Parathyroid adenoma (tissue), 2 donors: ENCODE results near the gene TYK2.
"Not testable (repeated sequence)": the region's sequence is repeated elsewhere in the genome, so short reads cannot be mapped to it uniquely, and the experiment has no call there.

Source experiments
- H2AFZ ChIP-seq: fragments of 300-600 bp; sonication (generic); one replicate; pipeline ENCODE4 v1.7.0; 2017; ENCODE audit warnings: antibody characterized with exemption, mild to moderate bottlenecking
- H3K27ac ChIP-seq: fragments of 300-600 bp; sonication (generic); one replicate; pipeline ENCODE4 v1.7.0; 2017
- H3K27me3 ChIP-seq: fragments of 300-600 bp; sonication (generic); one replicate; pipeline ENCODE4 v1.7.0; 2017; ENCODE audit warnings: low read length; ENCODE audit not compliant: control insufficient read depth, insufficient read depth
- H3K36me3 ChIP-seq: fragments of 300-600 bp; sonication (generic); one replicate; pipeline ENCODE4 v1.7.0; 2017; ENCODE audit warnings: low read length; ENCODE audit not compliant: control insufficient read depth, insufficient read depth
- H3K4me1 ChIP-seq: fragments of 300-600 bp; sonication (generic); one replicate; pipeline ENCODE4 v1.7.0; 2017; ENCODE audit warnings: control low read depth
- H3K4me2 ChIP-seq: fragments of 300-600 bp; sonication (generic); one replicate; pipeline ENCODE4 v1.7.0; 2017; ENCODE audit warnings: low read length
- H3K4me3 ChIP-seq: fragments of 300-600 bp; sonication (generic); one replicate; pipeline ENCODE4 v1.7.0; 2017; ENCODE audit warnings: low read depth, low read length
- H3K79me2 ChIP-seq: fragments of 300-600 bp; sonication (generic); one replicate; pipeline ENCODE4 v1.7.0; 2017; ENCODE audit warnings: control low read depth
- H3K9ac ChIP-seq: fragments of 300-600 bp; sonication (generic); one replicate; pipeline ENCODE4 v1.7.0; 2017; ENCODE audit warnings: mild to moderate bottlenecking
- H3K9me3 ChIP-seq: fragments of 300-600 bp; sonication (generic); one replicate; pipeline ENCODE4 v1.7.0; 2017; ENCODE audit warnings: low read length; ENCODE audit not compliant: control insufficient read depth
- TF ChIP-seq, protein P1 (sequence below): fragments of 300-600 bp; sonication (generic); IDR thresholded peaks from one replicate; pipeline ENCODE4 v1.7.0; 2017; ENCODE audit warnings: antibody characterized with exemption, mild to moderate bottlenecking
- donor health status: primary hyperparathyroidism.

TYK2 gene

DNA sequence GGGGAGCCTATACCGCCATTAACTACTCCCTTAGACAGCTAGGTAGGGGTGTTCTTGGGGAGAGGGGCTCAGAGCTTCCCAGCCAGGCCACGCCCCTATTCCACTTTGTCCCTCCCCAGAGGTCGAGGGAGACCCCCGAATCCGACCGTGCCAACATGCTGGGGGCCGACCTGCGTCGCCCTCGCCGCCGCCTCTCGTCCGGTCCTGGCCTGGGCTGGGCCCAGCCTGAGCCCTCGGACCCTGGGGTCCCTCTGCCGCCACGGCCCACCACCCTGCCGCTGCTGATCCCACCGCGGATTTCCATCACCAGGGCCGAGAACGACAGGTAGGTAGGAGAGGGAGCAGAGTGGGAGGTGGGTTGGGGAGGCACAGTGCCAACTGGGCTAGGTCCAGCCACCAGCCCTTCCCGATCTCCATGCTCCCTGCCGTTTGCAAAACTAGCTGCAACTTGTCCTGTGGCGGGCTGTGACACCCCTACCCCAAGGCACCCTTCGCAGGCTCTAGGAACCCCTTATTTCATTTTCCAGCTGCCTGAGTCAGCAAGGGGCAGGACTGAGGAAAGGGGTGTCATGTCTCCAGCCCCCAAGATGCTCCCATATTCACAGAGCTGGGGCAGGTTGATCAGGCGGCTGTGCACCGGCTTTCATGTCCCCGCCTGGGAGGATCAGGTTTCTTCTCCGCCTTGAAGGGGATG is 37.3 kb upstream of the TYK2 start:
- Histone ChIP-seq H3K4me3 (no peak overlapping the region), H3K4me1 (peaks cover 21% of the 10 kb centered on the region), H3K27me3 (no peaks in the 10 kb centered on the region), H3K4me2 (no peak overlapping the region), H3K36me3 (no peaks in the 10 kb centered on the region), H3K27ac (no peak overlapping the region), H3K79me2 (no peaks in the 10 kb centered on the region), H3K9ac (no peak overlapping the region), H2AFZ (no peak overlapping the region), H3K9me3 (no peaks in the 10 kb centered on the region)
- TF ChIP-seq, protein P1, sequence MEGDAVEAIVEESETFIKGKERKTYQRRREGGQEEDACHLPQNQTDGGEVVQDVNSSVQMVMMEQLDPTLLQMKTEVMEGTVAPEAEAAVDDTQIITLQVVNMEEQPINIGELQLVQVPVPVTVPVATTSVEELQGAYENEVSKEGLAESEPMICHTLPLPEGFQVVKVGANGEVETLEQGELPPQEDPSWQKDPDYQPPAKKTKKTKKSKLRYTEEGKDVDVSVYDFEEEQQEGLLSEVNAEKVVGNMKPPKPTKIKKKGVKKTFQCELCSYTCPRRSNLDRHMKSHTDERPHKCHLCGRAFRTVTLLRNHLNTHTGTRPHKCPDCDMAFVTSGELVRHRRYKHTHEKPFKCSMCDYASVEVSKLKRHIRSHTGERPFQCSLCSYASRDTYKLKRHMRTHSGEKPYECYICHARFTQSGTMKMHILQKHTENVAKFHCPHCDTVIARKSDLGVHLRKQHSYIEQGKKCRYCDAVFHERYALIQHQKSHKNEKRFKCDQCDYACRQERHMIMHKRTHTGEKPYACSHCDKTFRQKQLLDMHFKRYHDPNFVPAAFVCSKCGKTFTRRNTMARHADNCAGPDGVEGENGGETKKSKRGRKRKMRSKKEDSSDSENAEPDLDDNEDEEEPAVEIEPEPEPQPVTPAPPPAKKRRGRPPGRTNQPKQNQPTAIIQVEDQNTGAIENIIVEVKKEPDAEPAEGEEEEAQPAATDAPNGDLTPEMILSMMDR, result no peak

DNA sequence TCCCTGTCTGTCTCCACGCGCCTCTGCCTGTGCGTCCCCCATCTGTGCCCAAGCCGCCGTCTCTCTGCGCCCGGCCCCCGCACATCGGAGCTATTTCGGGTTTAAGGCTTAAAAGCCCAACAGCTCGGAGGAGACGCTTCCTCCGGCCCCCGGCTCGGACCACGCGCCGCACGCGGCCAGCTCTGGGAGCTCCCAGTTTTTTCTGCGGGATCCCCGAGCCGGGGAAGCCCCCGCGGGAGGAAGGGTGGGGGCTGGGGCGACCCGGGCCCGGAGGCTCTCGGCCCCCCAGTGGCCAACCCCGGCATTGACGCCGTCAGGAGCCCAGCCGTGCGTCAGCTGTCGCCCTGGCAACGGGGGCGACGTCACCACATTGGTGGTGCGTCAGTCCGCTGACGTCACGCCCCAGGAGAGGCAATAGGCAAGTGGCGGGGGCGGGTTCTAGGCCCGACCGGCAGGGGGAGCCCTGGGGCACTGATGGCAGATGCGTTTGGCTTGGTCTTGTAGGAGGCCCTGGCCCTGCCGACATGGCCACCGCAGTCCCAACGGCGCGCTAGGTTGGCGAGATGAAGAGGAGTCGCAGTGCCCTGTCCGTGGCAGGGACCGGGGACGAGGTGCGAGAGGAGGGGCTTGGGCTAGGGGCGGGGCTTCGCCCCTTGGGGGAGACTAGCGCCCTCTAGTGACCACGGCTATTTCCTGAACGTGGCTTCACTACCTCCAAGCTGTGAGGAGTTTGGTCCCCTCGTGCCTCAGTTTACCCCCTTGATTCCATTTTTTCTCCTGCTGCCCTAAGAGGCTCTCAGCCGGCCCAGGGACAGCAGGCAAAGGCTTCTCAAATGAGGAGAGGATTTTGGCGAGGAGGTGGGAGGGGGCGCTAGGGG is 36.2 kb upstream of the TYK2 start:
- H3K36me3 ChIP-seq, result no peaks in the 10 kb centered on the region
- no peaks in the 10 kb centered on the region for H3K27me3 ChIP-seq
- peak overlapping the region; percentile 20 for H3K27ac ChIP-seq
- H3K79me2 ChIP-seq, result no peaks in the 10 kb centered on the region
- TF ChIP-seq, protein P1, result peak; percentile 82
- no peaks in the 10 kb centered on the region for H3K9me3 ChIP-seq
- peak overlapping the region; percentile 74 for H3K4me2 ChIP-seq
- H2AFZ ChIP-seq, result peak overlapping the region; percentile 80
- peak overlapping the region; percentile 62 for H3K4me3 ChIP-seq
- peaks cover 21% of the 10 kb centered on the region for H3K4me1 ChIP-seq
- no peak overlapping the region for H3K9ac ChIP-seq

GRCh38 chr19:10416083-10416379 is 35.7 kb upstream of the TYK2 start:
- peak overlapping the region; percentile 62 for H3K4me3 ChIP-seq
- no peaks in the 10 kb centered on the region for H3K9me3 ChIP-seq
- H3K79me2 ChIP-seq, result no peaks in the 10 kb centered on the region
- no peaks in the 10 kb centered on the region for H3K36me3 ChIP-seq
- peaks cover 21% of the 10 kb centered on the region for H3K4me1 ChIP-seq
- TF ChIP-seq, protein P1, result no peak
- H2AFZ ChIP-seq, result peak overlapping the region; percentile 80
- H3K4me2 ChIP-seq, result peak overlapping the region; percentile 74
- no peak overlapping the region for H3K27ac ChIP-seq
- H3K27me3 ChIP-seq, result no peaks in the 10 kb centered on the region
- H3K9ac ChIP-seq, result no peak overlapping the region

- no peaks in the 10 kb centered on the region for H3K79me2 ChIP-seq
- H3K27ac ChIP-seq, result no peak overlapping the region
- peaks cover 10% of the 10 kb centered on the region for H3K4me1 ChIP-seq
- H3K9ac ChIP-seq, result no peak overlapping the region
- no peak overlapping the region for H3K4me2 ChIP-seq
- no peak overlapping the region for H3K4me3 ChIP-seq
- H3K9me3 ChIP-seq, result no peaks in the 10 kb centered on the region
- no peak overlapping the region for H2AFZ ChIP-seq
- H3K27me3 ChIP-seq, result no peaks in the 10 kb centered on the region
- no peaks in the 10 kb centered on the region for H3K36me3 ChIP-seq
- TF ChIP-seq, protein P1, result no peak
Measured at GRCh38 chr19:10412257-10412977, 32.0 kb upstream of the TYK2 start.

DNA sequence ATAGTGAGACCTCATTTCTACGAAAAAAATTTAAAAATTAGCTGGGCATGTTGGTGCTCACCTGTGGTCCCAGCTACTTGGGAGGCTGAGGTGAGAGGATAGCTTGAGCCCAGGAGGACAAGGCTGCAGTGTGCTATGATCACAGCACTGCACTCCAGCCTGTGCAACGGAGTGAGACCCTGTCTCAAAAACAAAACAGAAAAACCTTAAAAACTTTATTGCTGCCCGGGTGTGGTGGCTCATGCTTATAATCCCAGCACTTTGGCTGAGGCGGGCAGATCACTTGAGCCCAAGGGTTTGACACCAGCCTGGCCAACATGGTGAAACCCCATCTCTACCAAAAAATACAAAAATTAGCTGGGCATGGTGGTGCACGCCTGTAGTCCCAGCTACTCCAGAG is 30.9 kb upstream of the TYK2 start:
- not testable (repeated sequence) for H2AFZ ChIP-seq, H3K4me2 ChIP-seq, H3K9me3 ChIP-seq, H3K4me1 ChIP-seq, H3K4me3 ChIP-seq, H3K79me2 ChIP-seq, H3K36me3 ChIP-seq, H3K27ac ChIP-seq, H3K9ac ChIP-seq, H3K27me3 ChIP-seq
